H1 (cell line): ENCODE data around the gene EME2. TPM values are rescaled to one million over a fixed set of nuclear protein-coding genes. Genes with fewer than 3 reads are reported as not detected.

ENCODE experiments used
- CTCF ChIA-PET: fragments of 300-600 bp; sonication (Branson Sonifier 250); formaldehyde crosslinking; loops from one replicate; lab custom pipeline; 2021; ENCODE audit not compliant: partially characterized antibody; lab: Charles Lee
- POLR2A ChIA-PET: fragments of 300-600 bp; sonication (Branson Sonifier 250); formaldehyde crosslinking; loops from one replicate; lab custom pipeline; 2021; ENCODE audit warnings: inconsistent platforms; ENCODE audit not compliant: partially characterized antibody; lab: Charles Lee
- DNase-seq, 2 experiments: peaks; one replicate each; pipeline versions ENCODE4 v3.0.0 to v3.0.0-alpha.2; 2010 to 2022; ENCODE audit warnings: low spot score in 2 of 2, low read depth in 1 of 2, mixed read lengths in 1 of 2
- FAIRE-seq: peaks from 2 replicates; lab custom pipeline; 2011; peaks lifted over from hg19 to GRCh38; lab: Jason Lieb, UNC
- H2AFZ ChIP-seq: 2 replicates; pipeline ENCODE4 v1.8.1; 2012; ENCODE audit warnings: low read length, inconsistent platforms
- H2AK5ac ChIP-seq: 2 replicates; pipeline ENCODE4 v1.6.1; 2013; ENCODE audit warnings: low read depth, low read length
- H2BK120ac ChIP-seq: replicated peaks from 2 replicates; pipeline ENCODE3; 2013; ENCODE audit warnings: low read depth, low read length, inconsistent platforms
- H2BK12ac ChIP-seq: 2 replicates; pipeline ENCODE4 v1.6.1; 2013; ENCODE audit warnings: low read depth, low read length
- H2BK15ac ChIP-seq: 2 replicates; pipeline ENCODE4 v1.6.1; 2013; ENCODE audit warnings: low read length
- H2BK20ac ChIP-seq: 2 replicates; pipeline ENCODE4 v1.6.1; 2013; ENCODE audit warnings: low read length
- H2BK5ac ChIP-seq: 2 replicates; pipeline ENCODE4 v1.6.1; 2013; ENCODE audit warnings: low read depth, low read length
- H3K14ac ChIP-seq: 2 replicates; pipeline ENCODE4 v1.6.1; 2013; ENCODE audit warnings: inconsistent platforms; ENCODE audit not compliant: insufficient read length
- H3K18ac ChIP-seq: 2 replicates; pipeline ENCODE4 v1.6.1; 2013; ENCODE audit warnings: low read length; ENCODE audit errors: extremely low read depth
- H3K23ac ChIP-seq: 2 replicates; pipeline ENCODE4 v1.6.1; 2013; ENCODE audit warnings: inconsistent platforms; ENCODE audit not compliant: insufficient read length
- H3K23me2 ChIP-seq: 2 replicates; pipeline ENCODE4 v1.6.1; 2013; ENCODE audit warnings: low read depth, low read length
- H3K27ac ChIP-seq: 2 replicates; pipeline ENCODE4 v1.6.1; 2011; ENCODE audit warnings: low read depth, low read length, inconsistent platforms
- H3K27me3 ChIP-seq, 4 experiments: replicated peaks in 1 of 4; 1 replicate in 1 of 4; 2 replicates in 3 of 4; pipeline versions ENCODE4 v1.6.1 to v1.8.1; 2011 to 2013; ENCODE audit warnings: low read length in 3 of 4, mild to moderate bottlenecking in 3 of 4, inconsistent platforms in 2 of 4, mixed read lengths in 2 of 4, moderate library complexity in 1 of 4; ENCODE audit not compliant: control insufficient read depth in 3 of 4, insufficient read depth in 3 of 4; ENCODE audit errors: extremely low read depth in 1 of 4
- H3K36me3 ChIP-seq, 4 experiments: 2 replicates each; pipeline versions ENCODE4 v1.6.1 to v1.8.1; 2011 to 2013; ENCODE audit warnings: mild to moderate bottlenecking in 4 of 4, low read length in 3 of 4, moderate library complexity in 2 of 4, control low read depth in 1 of 4, inconsistent platforms in 1 of 4; ENCODE audit not compliant: insufficient read depth in 4 of 4, control insufficient read depth in 2 of 4
- H3K4ac ChIP-seq: replicated peaks from 2 replicates; pipeline ENCODE3; 2013; ENCODE audit warnings: low read length, low read depth, mixed read lengths, inconsistent platforms; ENCODE audit not compliant: insufficient read length
- H3K4me1 ChIP-seq, 4 experiments: replicated peaks in 1 of 4; 1 replicate in 1 of 4; 2 replicates in 3 of 4; pipeline versions ENCODE4 v1.6.1 to v1.8.1; 2011 to 2013; ENCODE audit warnings: low read length in 3 of 4, inconsistent platforms in 2 of 4, mixed read lengths in 1 of 4; ENCODE audit not compliant: insufficient read depth in 4 of 4, control insufficient read depth in 3 of 4
- H3K4me2 ChIP-seq, 2 experiments: 2 replicates each; pipeline versions ENCODE4 v1.6.1 to v1.8.1; 2011 to 2013; ENCODE audit warnings: low read depth in 2 of 2, low read length in 2 of 2, control low read depth in 1 of 2, inconsistent platforms in 1 of 2, mild to moderate bottlenecking in 1 of 2; ENCODE audit not compliant: insufficient read depth in 1 of 2
- H3K4me3 ChIP-seq, 4 experiments: fragments of 200-600, 300-600 bp in 1 of 4; sonication (generic), shearing (Covaris generic), sonication (Bioruptor Twin) in 1 of 4; 2 replicates each; pipeline versions ENCODE4 v1.5.1 to v1.8.1; 2011 to 2016; ENCODE audit warnings: low read length in 4 of 4, low read depth in 3 of 4, control low read depth in 2 of 4, inconsistent platforms in 2 of 4, mild to moderate bottlenecking in 2 of 4, mixed read lengths in 1 of 4, moderate library complexity in 1 of 4; ENCODE audit not compliant: insufficient read depth in 2 of 4; ENCODE audit errors: extremely low read depth in 1 of 4
- H3K56ac ChIP-seq: replicated peaks from 2 replicates; pipeline ENCODE3; 2013; ENCODE audit warnings: low read depth, mild to moderate bottlenecking, mixed read lengths, low read length, inconsistent platforms; ENCODE audit not compliant: insufficient read length
- H3K79me1 ChIP-seq: 2 replicates; pipeline ENCODE4 v1.6.1; 2013; ENCODE audit warnings: low read depth, low read length, control low read depth
- H3K79me2 ChIP-seq, 2 experiments: 2 replicates each; pipeline versions ENCODE4 v1.6.1 to v1.8.1; 2012 to 2013; ENCODE audit warnings: low read length in 2 of 2, mild to moderate bottlenecking in 2 of 2, inconsistent platforms in 1 of 2; ENCODE audit not compliant: insufficient read depth in 2 of 2, control insufficient read depth in 1 of 2
- H3K9ac ChIP-seq, 4 experiments: replicated peaks in 1 of 4; 1 replicate in 1 of 4; 2 replicates in 3 of 4; pipeline versions ENCODE4 v1.6.1 to v1.8.1; 2011 to 2013; ENCODE audit warnings: low read depth in 3 of 4, low read length in 3 of 4, control low read depth in 2 of 4, mild to moderate bottlenecking in 2 of 4, moderate library complexity in 2 of 4, inconsistent platforms in 1 of 4; ENCODE audit errors: extremely low read depth in 1 of 4
- H3K9me3 ChIP-seq, 2 experiments: 2 replicates each; pipeline versions ENCODE4 v1.6.1 to v1.8.1; 2012 to 2013; ENCODE audit warnings: mild to moderate bottlenecking in 2 of 2, moderate library complexity in 2 of 2, control low read depth in 1 of 2, inconsistent platforms in 1 of 2, low read depth in 1 of 2, low read length in 1 of 2, mixed read lengths in 1 of 2; ENCODE audit not compliant: insufficient read depth in 2 of 2
- H4K20me1 ChIP-seq, 2 experiments: replicated peaks in 1 of 2; 2 replicates each; pipeline versions ENCODE3 to v1.8.1; 2011 to 2013; ENCODE audit warnings: inconsistent platforms in 2 of 2, low read length in 2 of 2, mild to moderate bottlenecking in 1 of 2; ENCODE audit not compliant: insufficient read depth in 2 of 2, control insufficient read depth in 1 of 2
- H4K5ac ChIP-seq: 2 replicates; pipeline ENCODE4 v1.6.1; 2013; ENCODE audit warnings: low read length, low read depth, mixed read lengths, inconsistent platforms; ENCODE audit not compliant: insufficient read length
- H4K8ac ChIP-seq: 2 replicates; pipeline ENCODE4 v1.8.0; 2013; ENCODE audit warnings: mild to moderate bottlenecking, moderate library complexity, low read length, inconsistent platforms; ENCODE audit not compliant: insufficient read depth; ENCODE audit errors: extremely low read depth
- H4K91ac ChIP-seq: replicated peaks from 2 replicates; pipeline ENCODE3; 2013; ENCODE audit warnings: low read length, mixed read lengths, inconsistent platforms; ENCODE audit not compliant: insufficient read length
- BRCA1 ChIP-seq: IDR thresholded peaks from 2 replicates; pipeline ENCODE4 v1.6.1; 2012; ENCODE audit warnings: low read depth, low read length, improper control_type of control experiment
- CHD2 ChIP-seq: IDR thresholded peaks from 2 replicates; pipeline ENCODE4 v1.6.1; 2012; ENCODE audit warnings: low read length, improper control_type of control experiment
- CREB1 ChIP-seq: IDR thresholded peaks from 2 replicates; pipeline ENCODE4 v1.6.1; 2012; ENCODE audit warnings: inconsistent platforms
- E2F6 ChIP-seq: IDR thresholded peaks from 2 replicates; pipeline ENCODE4 v1.6.1; 2012; ENCODE audit warnings: inconsistent platforms
- KDM1A ChIP-seq: fragments of 200-600, 300-600 bp; sonication (generic); IDR thresholded peaks from 2 replicates; pipeline ENCODE4 v1.7.1; 2016; ENCODE audit warnings: mild to moderate bottlenecking, low read length, borderline replicate concordance
- RFX5 ChIP-seq: IDR thresholded peaks from 2 replicates; pipeline ENCODE4 v1.6.1; 2011; ENCODE audit warnings: low read depth, low read length, improper control_type of control experiment, borderline replicate concordance
- RXRA ChIP-seq: IDR thresholded peaks from 2 replicates; pipeline ENCODE4 v1.6.1; 2011; ENCODE audit warnings: low read depth, mild to moderate bottlenecking, low read length, moderate library complexity; ENCODE audit not compliant: insufficient read depth
- TCF12 ChIP-seq: IDR thresholded peaks from 2 replicates; pipeline ENCODE4 v1.6.1; 2011; ENCODE audit warnings: low read depth, mild to moderate bottlenecking, low read length
- WGBS, 2 experiments: shearing (Covaris generic) in 1 of 2; methylation state at CpG; one replicate each; pipeline versions ENCODE4 v1.1.6 to v1.1.7; 2013 to 2015; ENCODE audit warnings: low lambda C conversion rate in 2 of 2, mixed read lengths in 2 of 2, inconsistent platforms in 1 of 2, low coverage in 1 of 2, missing lambda C conversion rate in 1 of 2; ENCODE audit not compliant: insufficient replicate concordance in 2 of 2, insufficient coverage in 1 of 2, insufficient read length in 1 of 2; ENCODE audit errors: extremely low coverage in 1 of 2, missing lambda C conversion rate in 1 of 2; 5-methylcytosine and 5-hydroxymethylcytosine counted together
- polyA plus RNA-seq, 7 experiments: library from polyadenylated mRNA; depleted of rRNA in 3 of 7; stranded (reverse) in 5 of 7; unstranded in 2 of 7; fragments of >200 nt in 5 of 7; fragments of 200-250 nt in 2 of 7; gene quantifications; 1 replicate in 5 of 7; 2 replicates in 1 of 7; 4 replicates in 1 of 7; pipeline versions ENCODE4 v1.2.1 to v1.2.3, GENCODE V29; 2011 to 2013; ENCODE audit warnings: missing spikeins in 2 of 7, mixed read lengths in 2 of 7
- total RNA-seq: library from RNA; stranded (reverse); fragmentation: NEBNext Ultra II Directional; extraction: Animal tissue kit (Norgen Biotek cat#: 25700); gene quantifications from 2 replicates; pipeline ENCODE4 v1.2.1, GENCODE V29; 2021

The EME2 gene
- total and polyA plus RNA-seq, 2 of the 8 experiments (the other 6 are each of a cell fraction or from before 2014, with no cell fraction given), result 13.1 to 19.7 TPM

DNA sequence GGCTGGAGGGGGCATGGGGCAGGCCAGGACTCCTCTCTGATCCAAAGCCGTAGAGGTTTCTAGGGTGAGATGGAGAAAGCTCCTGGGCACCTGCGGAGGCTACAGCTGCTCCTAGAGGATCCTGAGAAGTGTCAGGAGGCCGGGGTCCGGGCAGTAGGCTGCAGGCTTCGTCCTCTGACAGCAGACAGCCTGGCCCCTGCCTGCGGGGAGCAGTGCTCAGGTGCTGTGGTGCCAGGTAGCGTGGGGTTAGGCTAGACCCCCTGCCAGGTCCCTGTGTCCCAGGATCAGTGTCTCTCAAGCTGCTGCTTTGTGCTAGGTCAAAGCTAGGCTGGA, 1.8 kb downstream of the EME2 start:
- Histone ChIP-seq H2AFZ (no peak overlapping the region), H3K27me3 (no peaks in the 10 kb centered on the region), H3K27ac (no peak overlapping the region), H3K14ac (no peak overlapping the region), H3K79me1 (peaks cover 6% of the 10 kb centered on the region), H3K9me3 (no peaks in the 10 kb centered on the region), H3K4me1 (peaks cover 0 to 12% (median 10%) of the 10 kb centered on the region in 4 experiments; a peak in 5 of 7 replicates), H3K23ac (no peak overlapping the region), H2AK5ac (0 out of 2 replicates have a peak overlapping the region, but pooled peaks have one; percentile 40), H2BK20ac (no peak overlapping the region), H2BK12ac (no peak overlapping the region), H3K4me2 (peak overlapping the region; percentile 70 to 90), H3K56ac (no peak overlapping the region), H3K36me3 (peaks cover 0 to 23% (median 8%) of the 10 kb centered on the region in 4 experiments; a peak in 5 of 8 replicates), H3K4me3 (peak overlapping the region in 2 of 4 experiments; percentile 82 to 91; a peak in 2 of 8 replicates), H3K79me2 (peaks cover 0 to 15% of the 10 kb centered on the region in 2 experiments; a peak in 1 of 4 replicates), H4K8ac (peak overlapping the region; percentile 79; the same call in 1 of the 2 replicates), H4K5ac (no peak overlapping the region), H3K9ac (no peak overlapping the region), H3K18ac (no peak overlapping the region), H2BK5ac (no peak overlapping the region), H3K23me2 (peaks cover 17% of the 10 kb centered on the region), H4K20me1 (peaks cover 0 to 28% of the 10 kb centered on the region in 2 experiments), H3K4ac (no peak overlapping the region), H2BK120ac (no peak overlapping the region), H2BK15ac (no peak overlapping the region), H4K91ac (no peak overlapping the region)
- DNase-seq (no peak), FAIRE-seq (no peak)
- WGBS, 2 experiments, result 86% methylated on average over 6 of the region's 7 CpGs; no CpG with 5 or more reads in 1 of the 2 experiments
- CTCF ChIA-PET, result interaction anchor here (0.6 to 2.7 kb wide), 11 partner anchors 9 to 49 kb away, joined by 3 to 13 read pairs (median 4); partner anchors contain the start of genes IGFALS, NUBP2 and SPSB3
- POLR2A ChIA-PET, result interaction anchor here (0.7 to 13.5 kb wide), 9 partner anchors 5 to 190 kb away, joined by 3 to 246 read pairs (median 7); partner anchors contain the start of genes EME2, JPT2, MRPS34 and NME3
- TF ChIP-seq KDM1A (no peak), RXRA (no peak), BRCA1 (no peak), CREB1 (no peak), CHD2 (no peak), RFX5 (no peak), TCF12 (no peak), E2F6 (no peak)
